ENCODE results near the gene KCNJ6. TPM values are rescaled to one million over a fixed set of nuclear protein-coding genes. Genes with fewer than 3 reads are reported as not detected.

The KCNJ6 gene
- total RNA-seq, 1 experiment from 2014 or later = not detected

GRCh38 chr21:37751268-37751975 is 164.8 kb downstream of the KCNJ6 start (continued):
- no peak for TF ChIP-seq SIN3A (IDR thresholded peaks at IDR 0.05; ENCODE audit: low read depth)
- TF ChIP-seq EZH2 (IDR thresholded peaks at IDR 0.05) = no peak
- TF ChIP-seq CBX3 (IDR thresholded peaks at IDR 0.05; ENCODE audit: low read depth) = no peak

GRCh38 chr21:37749132-37749531 is 167.1 kb downstream of the KCNJ6 start:
- no peak overlapping the region for H3K4me2 ChIP-seq (ENCODE audit: low read length)
- H3K4me3 ChIP-seq (replicated peaks in 1 of 2; ENCODE audit: low read depth in 1 of 2, low read length in 2 of 2) = no peak overlapping the region
- no peaks in the 10 kb centered on the region for H3K79me2 ChIP-seq (ENCODE audit: insufficient read depth, low read length)
- H3K27ac ChIP-seq (ENCODE audit: low read depth, low read length) = no peak overlapping the region
- H4K20me1 ChIP-seq (ENCODE audit: insufficient read depth) = no peaks in the 10 kb centered on the region
- DNase-seq (ENCODE audit: low read depth, low spot score) (no peak), ATAC-seq (no peak)
- intact Hi-C loops (cut with micrococcal nuclease) = no loop called here
- POLR2A ChIA-PET = no interaction called here
- CTCF ChIA-PET = no interaction called here
- no peaks in the 10 kb centered on the region for H3K9me2 ChIP-seq (ENCODE audit: insufficient read depth)
- H2AFZ ChIP-seq (ENCODE audit: low read depth, low read length, poor library complexity, severe bottlenecking) = no peak overlapping the region
- H3K9me3 ChIP-seq (ENCODE audit: control insufficient read depth in 1 of 2, insufficient read depth in 1 of 2, low read depth in 1 of 2, low read length in 2 of 2) = no peaks in the 10 kb centered on the region
- no TSS peak for BruUV-seq (replicated peaks)
- peaks cover 28% of the 10 kb centered on the region for H3K27me3 ChIP-seq (ENCODE audit: insufficient read depth, low read length)
- no peaks in the 10 kb centered on the region for H3K36me3 ChIP-seq (ENCODE audit: control insufficient read depth in 1 of 2, insufficient read depth in 2 of 2, low read length in 2 of 2)
- no peaks in the 10 kb centered on the region for H3K4me1 ChIP-seq (ENCODE audit: control insufficient read depth in 1 of 2, insufficient read depth in 2 of 2, low read length in 2 of 2)
- RAD21 ChIA-PET (ENCODE audit: low non-redundant PET in 1 of 2, low total read pairs in 2 of 2, uncharacterized antibody in 2 of 2, unreplicated experiment in 2 of 2) = no interaction called here
- no peak for TF ChIP-seq ATF3 (IDR thresholded peaks at IDR 0.05)
- no peak for TF ChIP-seq ZBTB33 (IDR thresholded peaks at IDR 0.05; ENCODE audit: extremely low read depth, insufficient replicate concordance, low read length)
- TF ChIP-seq ZFX (IDR thresholded peaks at IDR 0.05) = no peak
- TF ChIP-seq ZNF274 (IDR thresholded peaks at IDR 0.05; ENCODE audit: low read depth, low read length) = no peak
- TF ChIP-seq REST (IDR thresholded peaks at IDR 0.05; ENCODE audit: low read depth) = no peak
- no peak for TF ChIP-seq JUND (IDR thresholded peaks at IDR 0.05)
- no peak for TF ChIP-seq CEBPB (IDR thresholded peaks at IDR 0.05; ENCODE audit: low read depth)
- no peak for TF ChIP-seq EZH2phosphoT487 (IDR thresholded peaks at IDR 0.05; ENCODE audit: borderline replicate concordance)
- TF ChIP-seq SP1 (IDR thresholded peaks at IDR 0.05; ENCODE audit: low read depth) = no peak
- TF ChIP-seq RAD21 (IDR thresholded peaks at IDR 0.05; ENCODE audit: low read depth) = no peak
- no peak for TF ChIP-seq POLR2A (IDR thresholded peaks at IDR 0.05; ENCODE audit: borderline replicate concordance, extremely low read depth, insufficient read depth, insufficient read length)
- TF ChIP-seq POLR2AphosphoS5 (IDR thresholded peaks at IDR 0.05; ENCODE audit: low read depth, low read length) = no peak
- no peak for TF ChIP-seq CBX3 (IDR thresholded peaks at IDR 0.05; ENCODE audit: low read depth)
- TF ChIP-seq EGR1 (IDR thresholded peaks at IDR 0.05; ENCODE audit: low read depth) = no peak
- no peak overlapping the region for H3K9ac ChIP-seq (ENCODE audit: low read length)

Data from HCT116 (cell line).